HG03159 (cell line): ENCODE data around the gene MAGI1.
"Not testable (repeated sequence)": the region's sequence is repeated elsewhere in the genome, so short reads cannot be mapped to it uniquely, and the experiment has no call there.

Experiments
- ATAC-seq: cut with Tn5 transposase; IDR thresholded peaks from one replicate; pipeline ENCODE4 v1.9.1; 2021; ENCODE audit warnings: mild to moderate bottlenecking, moderate library complexity; ENCODE audit not compliant: unreplicated experiment

MAGI1 gene

GRCh38 chr3:65732051-65732935 lies 306.4 kb downstream of the MAGI1 start:
- ATAC-seq: peak; percentile 96

GRCh38 chr3:65730449-65730848 lies 308.3 kb downstream of the MAGI1 start:
- no peak for ATAC-seq

- no peak for ATAC-seq
Observed at GRCh38 chr3:65729973-65730372, 308.7 kb downstream of the MAGI1 start.

DNA sequence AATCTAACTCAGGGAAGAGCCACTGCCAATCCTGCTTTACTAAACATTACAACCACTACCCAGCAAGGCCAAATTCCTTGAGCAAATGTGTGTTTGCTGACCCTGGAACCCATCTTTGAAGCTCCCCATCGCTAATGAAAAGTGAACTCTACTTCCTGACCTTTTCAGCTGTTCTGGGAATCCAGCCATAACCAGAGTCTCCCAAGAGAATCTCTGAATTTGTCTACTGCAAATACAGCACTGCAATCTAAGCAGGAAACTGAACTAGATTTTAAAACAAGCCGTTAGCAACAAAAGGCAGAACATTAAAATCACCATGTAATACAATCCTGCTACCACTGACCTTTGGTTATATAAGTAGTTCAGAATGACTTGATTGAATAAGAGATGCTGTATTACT lies 309.2 kb downstream of the MAGI1 start:
- no peak for ATAC-seq

GRCh38 chr3:65728138-65728537 lies 310.6 kb downstream of the MAGI1 start:
- ATAC-seq: no peak

- ATAC-seq: no peak
Observed at GRCh38 chr3:65723985-65724384, 314.7 kb downstream of the MAGI1 start.

DNA sequence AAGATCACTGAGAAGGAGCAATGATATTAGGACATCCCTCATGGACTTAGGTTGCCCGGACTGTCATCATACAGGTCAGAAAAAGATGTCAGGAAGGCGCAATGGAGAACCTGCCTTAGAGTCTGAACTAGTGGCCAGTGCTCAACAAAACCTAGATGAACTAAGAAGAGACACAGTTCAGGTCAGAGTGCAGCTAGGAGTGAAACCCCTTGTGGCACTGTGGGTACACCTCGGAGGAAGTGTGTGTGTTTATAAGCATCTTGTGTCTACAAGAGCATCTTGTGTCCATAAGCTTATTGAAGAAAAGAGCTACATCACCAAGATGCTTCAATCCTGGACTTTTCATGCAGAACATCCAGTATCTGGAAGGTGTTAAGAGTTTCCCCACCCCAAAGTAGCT lies 315.7 kb downstream of the MAGI1 start:
- no peak for ATAC-seq

- ATAC-seq: no peak
Observed at GRCh38 chr3:65720989-65721737, 317.6 kb downstream of the MAGI1 start.

DNA sequence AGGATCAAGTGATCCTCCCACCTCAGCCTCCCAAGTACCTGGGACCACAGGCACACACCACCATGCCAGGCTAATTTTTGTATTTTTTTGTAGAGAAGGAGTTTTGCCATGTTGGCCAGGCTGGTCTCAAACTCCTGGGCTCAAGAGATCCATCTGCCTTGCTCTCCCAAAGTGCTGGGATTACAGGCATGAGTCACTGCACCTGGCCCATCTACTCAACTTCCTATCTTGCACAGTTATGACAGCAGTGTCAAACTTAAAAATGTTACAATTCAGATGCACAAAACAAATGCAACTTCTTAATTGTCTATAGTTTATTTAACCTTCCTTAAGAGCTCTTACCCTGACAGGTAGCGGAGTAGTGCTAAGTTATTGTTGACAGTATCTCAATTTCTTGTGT lies 319.1 kb downstream of the MAGI1 start:
- not testable (repeated sequence) for ATAC-seq

DNA sequence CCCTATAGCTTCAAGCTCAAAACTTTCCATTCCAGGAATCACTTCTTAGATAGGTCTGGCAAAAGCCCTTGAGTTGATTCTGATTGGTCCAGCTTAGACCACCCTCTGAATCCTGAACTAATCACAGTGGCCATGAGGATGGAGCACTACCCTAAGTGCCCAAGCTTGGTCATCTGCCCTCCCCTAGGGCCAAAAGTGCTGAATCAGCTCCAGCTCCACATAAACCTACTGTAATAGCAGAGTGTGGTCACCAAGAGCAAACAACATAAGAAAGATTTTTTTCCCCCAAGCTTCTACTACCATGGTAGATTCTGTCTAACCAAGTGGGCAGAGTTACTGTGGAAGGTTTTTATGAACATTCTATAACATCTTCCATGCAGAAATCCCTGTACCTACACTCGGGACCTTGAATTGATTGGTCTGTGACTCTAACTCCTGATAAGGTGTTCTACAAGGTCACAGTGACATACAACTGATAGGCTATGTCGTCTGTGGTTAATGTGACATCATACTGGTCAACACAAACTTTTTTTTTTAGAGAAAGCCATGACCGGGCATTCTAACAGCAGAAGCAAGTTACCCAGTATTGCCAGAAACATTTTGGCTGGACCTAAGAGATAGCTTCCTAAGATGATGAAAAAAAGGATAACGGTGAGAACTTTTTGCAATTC lies 320.9 kb downstream of the MAGI1 start:
- ATAC-seq: no peak

- no peak for ATAC-seq
Observed at GRCh38 chr3:65716071-65716751, 322.5 kb downstream of the MAGI1 start.

DNA sequence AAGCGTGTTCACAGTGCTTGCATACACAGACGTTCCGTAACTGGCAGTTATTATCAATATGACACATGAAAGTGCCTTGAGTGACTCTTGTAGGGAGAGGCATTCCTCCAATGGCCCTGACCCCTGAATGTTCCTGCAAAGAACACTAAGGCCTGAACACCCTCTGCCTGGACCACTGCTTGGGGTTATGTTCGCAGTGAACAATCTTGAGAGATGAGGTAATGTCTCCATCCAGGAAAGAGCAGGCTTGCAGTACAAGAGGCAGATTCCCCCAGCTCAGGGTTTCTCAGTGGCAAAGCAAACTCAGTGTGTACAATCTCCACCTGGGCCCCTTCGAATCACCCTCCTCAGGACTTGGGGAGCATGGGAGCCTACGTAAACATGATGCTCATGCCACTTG lies 324.6 kb downstream of the MAGI1 start:
- no peak for ATAC-seq

DNA sequence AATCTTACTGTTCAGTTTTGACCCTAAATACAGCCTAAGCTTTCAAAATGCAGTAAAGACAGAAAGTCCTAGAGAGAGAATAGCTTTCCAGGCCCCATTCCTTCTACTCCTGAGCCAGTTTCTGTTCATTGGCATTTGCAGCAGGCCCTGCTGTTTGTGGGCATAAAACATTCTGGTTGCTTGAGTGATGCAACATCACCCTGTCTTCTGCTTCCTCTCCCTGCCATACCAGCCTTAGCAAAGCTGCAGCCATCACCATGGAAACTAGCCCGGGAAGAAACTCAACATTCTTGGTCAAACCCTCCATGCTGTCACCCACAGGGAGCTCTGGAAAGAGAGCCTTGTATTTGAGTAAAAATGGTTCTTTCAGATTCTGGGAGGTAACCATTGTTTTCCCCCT lies 325.7 kb downstream of the MAGI1 start:
- no peak for ATAC-seq

DNA sequence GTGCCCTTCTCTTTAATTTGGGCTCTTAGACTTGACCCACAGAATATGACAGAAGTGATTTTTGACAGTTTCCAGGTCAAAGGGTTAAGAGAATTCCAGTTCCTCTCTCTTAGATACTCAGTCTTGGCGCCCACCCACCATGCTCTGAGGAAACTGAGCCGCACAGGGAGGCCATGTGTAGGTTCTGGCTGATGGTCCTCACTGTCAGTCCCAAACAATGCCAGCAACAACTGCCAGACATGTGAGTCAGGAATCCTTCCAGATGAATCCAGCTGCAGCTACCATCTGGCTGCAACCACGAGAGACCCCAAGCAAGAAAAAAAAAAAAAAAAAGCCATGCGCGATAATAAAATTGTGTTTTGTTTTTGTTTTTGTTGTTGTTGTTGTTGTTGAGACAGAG lies 326.6 kb downstream of the MAGI1 start:
- no peak for ATAC-seq

DNA sequence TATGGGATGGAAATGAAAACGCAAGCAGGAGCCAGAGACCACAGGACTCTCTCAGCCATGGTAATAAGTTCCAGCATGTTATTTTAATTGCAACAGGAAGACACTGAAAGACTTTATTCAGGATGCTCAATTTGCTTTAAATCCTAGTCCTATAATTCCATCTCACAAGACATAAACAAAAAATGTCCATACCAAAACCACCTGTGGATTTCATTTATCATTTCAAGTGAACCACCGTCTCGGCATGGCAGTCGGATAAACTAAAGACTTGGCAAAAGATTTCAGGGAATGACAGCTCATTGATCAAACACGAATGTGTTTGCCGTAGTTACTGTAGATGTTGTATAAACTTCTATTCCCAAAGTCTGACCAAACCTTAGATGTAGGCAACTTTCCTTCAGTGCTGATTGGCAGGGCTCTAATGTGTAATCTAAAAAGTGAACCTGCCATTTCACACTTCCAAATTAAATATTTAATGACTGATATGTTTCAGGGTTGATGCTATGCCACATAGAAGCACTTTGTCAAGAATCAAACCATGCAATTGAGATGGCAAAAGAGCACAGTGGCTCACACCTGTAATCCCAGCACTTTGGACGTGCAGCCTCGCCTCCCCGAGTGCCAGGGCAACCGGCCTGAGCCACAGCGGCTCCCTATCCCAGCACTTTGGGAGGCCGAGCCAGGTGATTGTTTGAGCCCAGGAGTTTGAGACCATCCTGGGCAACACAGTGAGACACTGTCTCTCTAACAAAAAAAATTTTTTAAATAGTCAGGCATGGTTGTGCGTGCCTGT lies 331.7 kb downstream of the MAGI1 start:
- no peak for ATAC-seq

GRCh38 chr3:65706301-65706700 lies 332.4 kb downstream of the MAGI1 start:
- ATAC-seq: no peak

- no peak for ATAC-seq
Observed at GRCh38 chr3:65703820-65704219, 334.9 kb downstream of the MAGI1 start.

DNA sequence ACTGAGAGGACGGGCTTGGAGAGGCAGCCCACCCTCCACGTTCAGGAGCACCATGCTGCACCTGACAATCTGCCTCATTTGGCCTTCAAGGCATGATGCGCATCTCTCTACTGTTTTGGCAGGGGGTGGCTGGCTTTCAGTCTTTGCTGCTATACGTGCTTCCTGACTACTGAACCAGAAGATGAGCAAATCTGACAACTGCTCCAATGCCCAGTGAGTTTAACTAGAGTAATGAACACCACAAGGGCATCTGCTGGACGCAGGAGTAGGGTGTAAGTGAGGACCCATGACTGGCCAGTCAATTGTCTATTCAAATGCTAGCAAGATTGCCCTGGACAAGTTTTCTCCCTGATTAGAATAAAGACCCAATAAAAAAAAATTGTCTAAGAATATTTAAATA lies 335.7 kb downstream of the MAGI1 start:
- ATAC-seq: no peak

- no peak for ATAC-seq
Observed at GRCh38 chr3:65702202-65702601, 336.5 kb downstream of the MAGI1 start.

GRCh38 chr3:65701516-65701915 lies 337.2 kb downstream of the MAGI1 start:
- no peak for ATAC-seq
